ENCODE results near the gene CDC42BPA.
A peak's percentile ranks its signal among the peaks of the same experiment; 100 is the strongest.

Gene CDC42BPA

GRCh38 chr1:226940029-226940805 is 378.1 kb downstream of the CDC42BPA start, which contains the start of gene COQ8A:
COQ8A (plus strand) TSS chr1:226940294; CDS start chr1:226961386, 21,092 bp downstream.
- no peak for TF ChIP-seq CTCF (IDR thresholded peaks at IDR 0.05; ENCODE audit: borderline replicate concordance, insufficient read depth, low read depth, low read length)

More at GRCh38 chr1:226940029-226940805, 378.1 kb downstream of the CDC42BPA start, which contains the start of gene COQ8A:
- peak within 1 kb of the TSS; percentile 84 for H3K4me3 ChIP-seq (ENCODE audit: low read depth, low read length)

Data from GM12875 (cell line).